Dermis blood vessel endothelial cell (primary cell): ENCODE measurements around the gene SLC7A10. TPM values are rescaled to one million over a fixed set of nuclear protein-coding genes. Genes with fewer than 3 reads are reported as not detected.
"Not testable (repeated sequence)": the region's sequence is repeated elsewhere in the genome, so short reads cannot be mapped to it uniquely, and the experiment has no call there.

Experiments used
- DNase-seq: peaks from one replicate; pipeline ENCODE4 v3.0.0; 2010
- total RNA-seq: library from RNA; depleted of rRNA; stranded (reverse); fragments of >200 nt; gene quantifications from 2 replicates; pipeline ENCODE4 v1.2.3, GENCODE V29; 2014

SLC7A10 gene
- total RNA-seq, 1 donor from 2014 or later, result 0.17 TPM

GRCh38 chr19:33201473-33201872 is 24.2 kb downstream of the SLC7A10 start:
- DNase-seq, result no peak

- DNase-seq, result no peak
Measured at GRCh38 chr19:33199441-33200265, 26.0 kb downstream of the SLC7A10 start.

- DNase-seq, result no peak
Measured at GRCh38 chr19:33198169-33198568, 27.5 kb downstream of the SLC7A10 start.

- no peak for DNase-seq
Measured at GRCh38 chr19:33197591-33198000, 28.1 kb downstream of the SLC7A10 start.

GRCh38 chr19:33196446-33197193 is 29.0 kb downstream of the SLC7A10 start:
- no peak for DNase-seq

- no peak for DNase-seq
Measured at GRCh38 chr19:33195645-33196347, 29.9 kb downstream of the SLC7A10 start.

GRCh38 chr19:33194886-33195644 is 30.6 kb downstream of the SLC7A10 start:
- DNase-seq, result peak; percentile 17

- DNase-seq, result peak; percentile 16
Measured at GRCh38 chr19:33194532-33194885, 31.1 kb downstream of the SLC7A10 start.

GRCh38 chr19:33193865-33194362 is 31.7 kb downstream of the SLC7A10 start, which contains the start of gene LRP3:
Gene LRP3, plus strand, starts transcription at chr19:33194330. Its CDS starts 456 bp downstream, at chr19:33194786.
- peak; percentile 26 for DNase-seq

GRCh38 chr19:33193269-33193864 is 32.3 kb downstream of the SLC7A10 start:
- DNase-seq, result no peak

GRCh38 chr19:33192010-33192409 is 33.6 kb downstream of the SLC7A10 start:
- DNase-seq, result no peak

- DNase-seq, result no peak
Measured at GRCh38 chr19:33191501-33191900, 34.1 kb downstream of the SLC7A10 start.

GRCh38 chr19:33191092-33191491 is 34.6 kb downstream of the SLC7A10 start:
- DNase-seq, result not testable (repeated sequence)

- DNase-seq, result no peak
Measured at GRCh38 chr19:33189453-33189852, 36.2 kb downstream of the SLC7A10 start.

GRCh38 chr19:33187183-33187540 is 38.5 kb downstream of the SLC7A10 start:
- DNase-seq, result no peak

- DNase-seq, result no peak
Measured at GRCh38 chr19:33186431-33187182, 39.0 kb downstream of the SLC7A10 start.

GRCh38 chr19:33177417-33177979 is 48.2 kb downstream of the SLC7A10 start:
- no peak for DNase-seq

GRCh38 chr19:33176670-33177416 is 48.8 kb downstream of the SLC7A10 start:
- peak; percentile 97 for DNase-seq

- peak; percentile 63 for DNase-seq
Measured at GRCh38 chr19:33175886-33176669, 49.6 kb downstream of the SLC7A10 start.
